Hematopoietic multipotent progenitor cell treated with erythropoietin and hydrocortisone succinate and interleukin-3 and kit ligand, for 15 days (in vitro differentiated cells): ENCODE data around the gene CAMSAP1.

Experiments used
- DNase-seq: peaks from one replicate; pipeline ENCODE4 v3.0.0-alpha.2; 2015; ENCODE audit warnings: low spot score

The CAMSAP1 gene

GRCh38 chr9:135774239-135774747 lies 133.1 kb downstream of the CAMSAP1 start:
- no peak for DNase-seq

GRCh38 chr9:135773530-135774238 lies 133.7 kb downstream of the CAMSAP1 start:
- DNase-seq, result no peak

GRCh38 chr9:135772702-135773493 lies 134.4 kb downstream of the CAMSAP1 start:
- no peak for DNase-seq

- DNase-seq, result no peak
Observed at GRCh38 chr9:135772056-135772646, 135.2 kb downstream of the CAMSAP1 start.

GRCh38 chr9:135771401-135772051 lies 135.8 kb downstream of the CAMSAP1 start:
- no peak for DNase-seq

GRCh38 chr9:135770771-135771170 lies 136.6 kb downstream of the CAMSAP1 start:
- no peak for DNase-seq

GRCh38 chr9:135770203-135770535 lies 137.2 kb downstream of the CAMSAP1 start:
- no peak for DNase-seq

- DNase-seq, result no peak
Observed at GRCh38 chr9:135769489-135770202, 137.7 kb downstream of the CAMSAP1 start.

GRCh38 chr9:135768516-135769218 lies 138.7 kb downstream of the CAMSAP1 start:
- DNase-seq, result no peak

- DNase-seq, result no peak
Observed at GRCh38 chr9:135766707-135767106, 140.6 kb downstream of the CAMSAP1 start.

- DNase-seq, result no peak
Observed at GRCh38 chr9:135766251-135766650, 141.1 kb downstream of the CAMSAP1 start.

- no peak for DNase-seq
Observed at GRCh38 chr9:135765416-135765815, 141.9 kb downstream of the CAMSAP1 start.

- DNase-seq, result no peak
Observed at GRCh38 chr9:135764731-135765130, 142.6 kb downstream of the CAMSAP1 start.

- no peak for DNase-seq
Observed at GRCh38 chr9:135763716-135764446, 143.5 kb downstream of the CAMSAP1 start.

- no peak for DNase-seq
Observed at GRCh38 chr9:135762921-135763320, 144.4 kb downstream of the CAMSAP1 start.

- DNase-seq, result no peak
Observed at GRCh38 chr9:135761845-135762168, 145.5 kb downstream of the CAMSAP1 start.

- no peak for DNase-seq
Observed at GRCh38 chr9:135761150-135761844, 146.0 kb downstream of the CAMSAP1 start.

- DNase-seq, result no peak
Observed at GRCh38 chr9:135760465-135760864, 146.9 kb downstream of the CAMSAP1 start.

GRCh38 chr9:135759676-135760300 lies 147.6 kb downstream of the CAMSAP1 start:
- no peak for DNase-seq

- DNase-seq, result no peak
Observed at GRCh38 chr9:135758870-135759269, 148.5 kb downstream of the CAMSAP1 start.
